22Rv1 (cell line): ENCODE data around the gene YKT6.

ENCODE experiments used
- H3K27ac ChIP-seq: fragments of 450-650 bp; 2 replicates; pipeline ENCODE4 v1.5.1; 2017
- ZFX ChIP-seq: fragments of 450-650 bp; IDR thresholded peaks from 2 replicates; pipeline ENCODE4 v1.6.1; 2017; ENCODE audit warnings: antibody characterized with exemption, borderline replicate concordance
- TF ChIP-seq, protein P1 (sequence below): fragments of 450-650 bp; IDR thresholded peaks from 2 replicates; pipeline ENCODE4 v1.5.1; 2017; ENCODE audit warnings: mild to moderate bottlenecking

Gene YKT6

GRCh38 chr7:44213206-44213876 is 12.6 kb downstream of the YKT6 start:
- TF ChIP-seq, protein P1, sequence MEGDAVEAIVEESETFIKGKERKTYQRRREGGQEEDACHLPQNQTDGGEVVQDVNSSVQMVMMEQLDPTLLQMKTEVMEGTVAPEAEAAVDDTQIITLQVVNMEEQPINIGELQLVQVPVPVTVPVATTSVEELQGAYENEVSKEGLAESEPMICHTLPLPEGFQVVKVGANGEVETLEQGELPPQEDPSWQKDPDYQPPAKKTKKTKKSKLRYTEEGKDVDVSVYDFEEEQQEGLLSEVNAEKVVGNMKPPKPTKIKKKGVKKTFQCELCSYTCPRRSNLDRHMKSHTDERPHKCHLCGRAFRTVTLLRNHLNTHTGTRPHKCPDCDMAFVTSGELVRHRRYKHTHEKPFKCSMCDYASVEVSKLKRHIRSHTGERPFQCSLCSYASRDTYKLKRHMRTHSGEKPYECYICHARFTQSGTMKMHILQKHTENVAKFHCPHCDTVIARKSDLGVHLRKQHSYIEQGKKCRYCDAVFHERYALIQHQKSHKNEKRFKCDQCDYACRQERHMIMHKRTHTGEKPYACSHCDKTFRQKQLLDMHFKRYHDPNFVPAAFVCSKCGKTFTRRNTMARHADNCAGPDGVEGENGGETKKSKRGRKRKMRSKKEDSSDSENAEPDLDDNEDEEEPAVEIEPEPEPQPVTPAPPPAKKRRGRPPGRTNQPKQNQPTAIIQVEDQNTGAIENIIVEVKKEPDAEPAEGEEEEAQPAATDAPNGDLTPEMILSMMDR = no peak
- no peak for TF ChIP-seq ZFX
- H3K27ac ChIP-seq = no peak overlapping the region

- TF ChIP-seq ZFX = no peak
- TF ChIP-seq, protein P1 = no peak
- no peak overlapping the region for H3K27ac ChIP-seq
Observed at GRCh38 chr7:44213877-44214388, 13.2 kb downstream of the YKT6 start.

GRCh38 chr7:44215531-44215930 is 14.8 kb downstream of the YKT6 start:
- TF ChIP-seq, protein P1 = no peak
- no peak for TF ChIP-seq ZFX
- H3K27ac ChIP-seq = no peak overlapping the region

GRCh38 chr7:44216019-44216418 is 15.2 kb downstream of the YKT6 start:
- no peak overlapping the region for H3K27ac ChIP-seq
- TF ChIP-seq ZFX = no peak
- TF ChIP-seq, protein P1 = no peak

DNA sequence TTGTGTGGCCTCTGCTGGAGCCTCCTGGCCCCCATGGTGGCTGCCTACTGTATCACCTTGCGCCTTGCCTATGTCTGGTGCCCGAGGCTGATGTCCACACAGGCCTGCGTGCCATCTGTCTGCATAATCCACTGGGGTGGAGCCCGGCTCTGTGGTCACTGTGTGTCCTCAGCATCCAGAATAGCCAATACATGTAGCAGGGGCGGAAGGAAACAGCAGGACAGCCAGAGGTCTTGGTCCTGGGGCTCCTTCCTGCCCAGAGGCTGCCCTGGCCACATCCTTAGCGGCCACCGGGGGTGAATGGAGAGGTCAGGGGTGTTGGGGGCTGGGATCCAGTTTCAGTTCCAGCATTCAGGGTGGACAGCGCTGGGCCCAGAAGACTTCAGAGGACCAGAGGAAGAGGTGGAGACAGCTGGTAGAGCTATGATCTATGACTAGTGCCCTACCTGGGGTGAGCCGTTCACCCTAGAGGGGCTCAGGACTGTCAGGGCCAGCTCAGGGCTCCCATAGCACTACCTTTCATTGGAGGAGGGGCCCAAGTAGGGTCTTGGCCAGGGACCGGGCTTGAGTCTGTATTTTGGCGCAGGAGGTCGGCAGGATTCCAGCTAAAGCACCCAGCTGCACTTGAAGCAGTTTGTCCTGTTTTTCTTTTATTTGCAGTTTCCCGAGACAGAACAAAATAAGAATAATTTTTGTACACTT is 15.9 kb downstream of the YKT6 start:
- no peak overlapping the region for H3K27ac ChIP-seq
- TF ChIP-seq, protein P1 = no peak
- TF ChIP-seq ZFX = no peak

GRCh38 chr7:44217223-44217714 is 16.5 kb downstream of the YKT6 start:
- TF ChIP-seq ZFX = no peak
- TF ChIP-seq, protein P1 = no peak
- no peak overlapping the region for H3K27ac ChIP-seq
